Panc1 (cell line): Measurements from ENCODE around the gene PI4K2A. TPM values are rescaled to one million over a fixed set of nuclear protein-coding genes. Genes with fewer than 3 reads are reported as not detected.

Experiments
- ATAC-seq: fragments of 200-7000 bp; cut with Tn5 transposase; 2 replicates; pipeline ENCODE4 v1.9.1; 2020; ENCODE audit warnings: mild to moderate bottlenecking, moderate library complexity
- BruUV-seq: library from RNA; stranded (reverse); fragments of 400-500 nt; replicated peaks from 2 replicates; lab custom pipeline; 2021; lab: Mats Ljungman, UMichigan
- CTCF ChIA-PET: fragments of 300-600 bp; sonication (Branson Sonifier 250); formaldehyde crosslinking; loops from one replicate; lab custom pipeline; 2022; ENCODE audit warnings: antibody characterized with exemption; lab: Charles Lee
- POLR2A ChIA-PET: fragments of 300-600 bp; sonication (Branson Sonifier 250); formaldehyde crosslinking; loops from one replicate; lab custom pipeline; 2022; ENCODE audit warnings: antibody characterized with exemption; lab: Charles Lee
- DNase-seq: peaks from one replicate; pipeline ENCODE4 v3.0.0-alpha.2; 2010; ENCODE audit warnings: low read depth, low spot score
- H3K27ac ChIP-seq: 2 replicates; pipeline ENCODE4 v1.5.1; 2011; ENCODE audit warnings: mild to moderate bottlenecking, low read length, inconsistent platforms
- H3K27me3 ChIP-seq: fragments of 200-500 bp; sonication (Bioruptor generic); 2 replicates; pipeline ENCODE4 v1.6.0; 2014; ENCODE audit warnings: low read length, inconsistent platforms; ENCODE audit not compliant: control insufficient read depth, insufficient read depth
- H3K36me3 ChIP-seq: fragments of 200-500 bp; sonication (Bioruptor generic); 2 replicates; pipeline ENCODE4 v1.5.1; 2014; ENCODE audit warnings: inconsistent platforms, mild to moderate bottlenecking, low read length, moderate library complexity; ENCODE audit not compliant: control insufficient read depth, insufficient read depth
- H3K4me1 ChIP-seq: 2 replicates; pipeline ENCODE4 v1.5.1; 2011; ENCODE audit warnings: inconsistent platforms, mild to moderate bottlenecking, low read length, moderate library complexity; ENCODE audit not compliant: control insufficient read depth, insufficient read depth
- H3K4me3 ChIP-seq, 2 experiments: 2 replicates each; pipeline ENCODE4 v1.5.1; 2011 to 2012; ENCODE audit warnings: low read depth in 2 of 2, low read length in 2 of 2, mild to moderate bottlenecking in 2 of 2, inconsistent platforms in 1 of 2, moderate library complexity in 1 of 2
- H3K9me3 ChIP-seq: fragments of 200-500 bp; sonication (Bioruptor generic); 2 replicates; pipeline ENCODE4 v1.5.1; 2014; ENCODE audit warnings: low read depth, mild to moderate bottlenecking, inconsistent platforms, low read length, moderate library complexity; ENCODE audit not compliant: control insufficient read depth, insufficient read depth
- POLR2AphosphoS5 ChIP-seq: IDR thresholded peaks from 2 replicates; pipeline ENCODE4 v1.6.1; 2012; ENCODE audit warnings: mild to moderate bottlenecking, low read depth, low read length, moderate library complexity
- SIN3A ChIP-seq: IDR thresholded peaks from 2 replicates; pipeline ENCODE4 v1.6.1; 2012; ENCODE audit warnings: low read depth, mild to moderate bottlenecking, low read length, moderate library complexity, borderline replicate concordance; ENCODE audit not compliant: insufficient read depth
- TCF7L2 ChIP-seq: IDR thresholded peaks from 2 replicates; pipeline ENCODE4 v1.6.1; 2011; ENCODE audit warnings: mild to moderate bottlenecking, low read depth, low read length, inconsistent platforms
- in situ Hi-C: cut with HindIII; loops from 2 replicates; pipeline ENCODE4 v1.10.0; 2016; ENCODE audit warnings: low sequenced_read_pairs, low pct_unique_long_range_greater_than_20kb
- intact Hi-C: fragments of 100-400 bp; cut with micrococcal nuclease; formaldehyde crosslinking; loops from one replicate; pipeline ENCODE4 v1.10.0; 2022; ENCODE audit not compliant: unreplicated experiment
- total RNA-seq: library from RNA; stranded (reverse); gene quantifications from one replicate; pipeline ENCODE4 v1.2.1, GENCODE V29; 2021; ENCODE audit not compliant: unreplicated experiment
- TF ChIP-seq, protein P1 (sequence below), 2 experiments: IDR thresholded peaks; 2 replicates each; pipeline ENCODE4 v1.6.1; 2011 to 2012; ENCODE audit warnings: low read depth in 2 of 2, control low read depth in 1 of 2, low read length in 1 of 2, mild to moderate bottlenecking in 1 of 2, moderate library complexity in 1 of 2; ENCODE audit not compliant: insufficient read depth in 1 of 2
- TF ChIP-seq, protein P2 (sequence below): fragments of 450-650 bp; IDR thresholded peaks from 2 replicates; pipeline ENCODE4 v1.5.1; 2017; ENCODE audit warnings: mild to moderate bottlenecking

Gene PI4K2A
- total RNA-seq, 1 experiment from 2014 or later: 22.8 TPM

- in situ Hi-C loops: no loop called here
Measured at GRCh38 chr10:97705006-97705670, 64.7 kb downstream of the PI4K2A start.

GRCh38 chr10:97707134-97707861 lies 66.8 kb downstream of the PI4K2A start:
- no peaks in the 10 kb centered on the region for H3K27me3 ChIP-seq
- in situ Hi-C loops: no loop called here
- no TSS peak for BruUV-seq
- DNase-seq (no peak), ATAC-seq (peak; percentile 12; the same call in 1 of the 2 replicates)
- H3K4me1 ChIP-seq: no peaks in the 10 kb centered on the region
- CTCF ChIA-PET: interaction anchor here (0.6 to 0.7 kb wide), 3 partner anchors 24 to 333 kb away, joined by 3 to 4 read pairs (median 3); no protein-coding TSS in a partner anchor
- no peak overlapping the region for H3K27ac ChIP-seq
- intact Hi-C loops: no loop called here
- POLR2A ChIA-PET: no interaction called here
- H3K36me3 ChIP-seq: no peaks in the 10 kb centered on the region
- TF ChIP-seq, protein P1, sequence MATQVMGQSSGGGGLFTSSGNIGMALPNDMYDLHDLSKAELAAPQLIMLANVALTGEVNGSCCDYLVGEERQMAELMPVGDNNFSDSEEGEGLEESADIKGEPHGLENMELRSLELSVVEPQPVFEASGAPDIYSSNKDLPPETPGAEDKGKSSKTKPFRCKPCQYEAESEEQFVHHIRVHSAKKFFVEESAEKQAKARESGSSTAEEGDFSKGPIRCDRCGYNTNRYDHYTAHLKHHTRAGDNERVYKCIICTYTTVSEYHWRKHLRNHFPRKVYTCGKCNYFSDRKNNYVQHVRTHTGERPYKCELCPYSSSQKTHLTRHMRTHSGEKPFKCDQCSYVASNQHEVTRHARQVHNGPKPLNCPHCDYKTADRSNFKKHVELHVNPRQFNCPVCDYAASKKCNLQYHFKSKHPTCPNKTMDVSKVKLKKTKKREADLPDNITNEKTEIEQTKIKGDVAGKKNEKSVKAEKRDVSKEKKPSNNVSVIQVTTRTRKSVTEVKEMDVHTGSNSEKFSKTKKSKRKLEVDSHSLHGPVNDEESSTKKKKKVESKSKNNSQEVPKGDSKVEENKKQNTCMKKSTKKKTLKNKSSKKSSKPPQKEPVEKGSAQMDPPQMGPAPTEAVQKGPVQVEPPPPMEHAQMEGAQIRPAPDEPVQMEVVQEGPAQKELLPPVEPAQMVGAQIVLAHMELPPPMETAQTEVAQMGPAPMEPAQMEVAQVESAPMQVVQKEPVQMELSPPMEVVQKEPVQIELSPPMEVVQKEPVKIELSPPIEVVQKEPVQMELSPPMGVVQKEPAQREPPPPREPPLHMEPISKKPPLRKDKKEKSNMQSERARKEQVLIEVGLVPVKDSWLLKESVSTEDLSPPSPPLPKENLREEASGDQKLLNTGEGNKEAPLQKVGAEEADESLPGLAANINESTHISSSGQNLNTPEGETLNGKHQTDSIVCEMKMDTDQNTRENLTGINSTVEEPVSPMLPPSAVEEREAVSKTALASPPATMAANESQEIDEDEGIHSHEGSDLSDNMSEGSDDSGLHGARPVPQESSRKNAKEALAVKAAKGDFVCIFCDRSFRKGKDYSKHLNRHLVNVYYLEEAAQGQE (IDR thresholded peaks at IDR 0.05; ENCODE audit: insufficient read depth in 1 of 2, low read depth in 2 of 2, low read length in 1 of 2): no peak
- TF ChIP-seq TCF7L2 (no peak), SIN3A (no peak), POLR2AphosphoS5 (no peak)
- TF ChIP-seq, protein P2, sequence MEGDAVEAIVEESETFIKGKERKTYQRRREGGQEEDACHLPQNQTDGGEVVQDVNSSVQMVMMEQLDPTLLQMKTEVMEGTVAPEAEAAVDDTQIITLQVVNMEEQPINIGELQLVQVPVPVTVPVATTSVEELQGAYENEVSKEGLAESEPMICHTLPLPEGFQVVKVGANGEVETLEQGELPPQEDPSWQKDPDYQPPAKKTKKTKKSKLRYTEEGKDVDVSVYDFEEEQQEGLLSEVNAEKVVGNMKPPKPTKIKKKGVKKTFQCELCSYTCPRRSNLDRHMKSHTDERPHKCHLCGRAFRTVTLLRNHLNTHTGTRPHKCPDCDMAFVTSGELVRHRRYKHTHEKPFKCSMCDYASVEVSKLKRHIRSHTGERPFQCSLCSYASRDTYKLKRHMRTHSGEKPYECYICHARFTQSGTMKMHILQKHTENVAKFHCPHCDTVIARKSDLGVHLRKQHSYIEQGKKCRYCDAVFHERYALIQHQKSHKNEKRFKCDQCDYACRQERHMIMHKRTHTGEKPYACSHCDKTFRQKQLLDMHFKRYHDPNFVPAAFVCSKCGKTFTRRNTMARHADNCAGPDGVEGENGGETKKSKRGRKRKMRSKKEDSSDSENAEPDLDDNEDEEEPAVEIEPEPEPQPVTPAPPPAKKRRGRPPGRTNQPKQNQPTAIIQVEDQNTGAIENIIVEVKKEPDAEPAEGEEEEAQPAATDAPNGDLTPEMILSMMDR: no peak
- H3K4me3 ChIP-seq: no peak overlapping the region
- H3K9me3 ChIP-seq: no peaks in the 10 kb centered on the region

More at GRCh38 chr10:97705006-97705670, 64.7 kb downstream of the PI4K2A start:
- no peaks in the 10 kb centered on the region for H3K9me3 ChIP-seq
- BruUV-seq: no TSS peak
- H3K36me3 ChIP-seq: no peaks in the 10 kb centered on the region
- no peaks in the 10 kb centered on the region for H3K4me1 ChIP-seq
- ATAC-seq (no peak), DNase-seq (no peak)
- no peak overlapping the region for H3K4me3 ChIP-seq
- TF ChIP-seq, protein P2: no peak
- no peak for TF ChIP-seq POLR2AphosphoS5
- TF ChIP-seq TCF7L2: no peak
- TF ChIP-seq, protein P1 (IDR thresholded peaks at IDR 0.05; ENCODE audit: insufficient read depth in 1 of 2, low read depth in 2 of 2, low read length in 1 of 2): no peak
- no peak for TF ChIP-seq SIN3A
- intact Hi-C loops: no loop called here
- H3K27ac ChIP-seq: no peak overlapping the region
- ChIA-PET CTCF (no interaction called here), POLR2A (no interaction called here)
- no peaks in the 10 kb centered on the region for H3K27me3 ChIP-seq
